ENCODE measurements around the gene KRT85. TPM values are rescaled to one million over a fixed set of nuclear protein-coding genes. Genes with fewer than 3 reads are reported as not detected.

Gene KRT85
- total RNA-seq, 2 donors from 2014 or later: not detected

GRCh38 chr12:52362118-52362726 lies 5.1 kb downstream of the KRT85 start:
- H3K9me3 ChIP-seq: no peaks in the 10 kb centered on the region
- ATAC-seq (ENCODE audit: insufficient number of reproducible peaks, low FRiP score, low read depth) (no peak), DNase-seq (ENCODE audit: low spot score) (no peak)
- H3K4me1 ChIP-seq (ENCODE audit: control insufficient read depth in 1 of 2, low read depth in 2 of 2): no peaks in the 10 kb centered on the region
- H3K27ac ChIP-seq: no peak overlapping the region
- H3K36me3 ChIP-seq: no peaks in the 10 kb centered on the region
- TF ChIP-seq, protein P1, sequence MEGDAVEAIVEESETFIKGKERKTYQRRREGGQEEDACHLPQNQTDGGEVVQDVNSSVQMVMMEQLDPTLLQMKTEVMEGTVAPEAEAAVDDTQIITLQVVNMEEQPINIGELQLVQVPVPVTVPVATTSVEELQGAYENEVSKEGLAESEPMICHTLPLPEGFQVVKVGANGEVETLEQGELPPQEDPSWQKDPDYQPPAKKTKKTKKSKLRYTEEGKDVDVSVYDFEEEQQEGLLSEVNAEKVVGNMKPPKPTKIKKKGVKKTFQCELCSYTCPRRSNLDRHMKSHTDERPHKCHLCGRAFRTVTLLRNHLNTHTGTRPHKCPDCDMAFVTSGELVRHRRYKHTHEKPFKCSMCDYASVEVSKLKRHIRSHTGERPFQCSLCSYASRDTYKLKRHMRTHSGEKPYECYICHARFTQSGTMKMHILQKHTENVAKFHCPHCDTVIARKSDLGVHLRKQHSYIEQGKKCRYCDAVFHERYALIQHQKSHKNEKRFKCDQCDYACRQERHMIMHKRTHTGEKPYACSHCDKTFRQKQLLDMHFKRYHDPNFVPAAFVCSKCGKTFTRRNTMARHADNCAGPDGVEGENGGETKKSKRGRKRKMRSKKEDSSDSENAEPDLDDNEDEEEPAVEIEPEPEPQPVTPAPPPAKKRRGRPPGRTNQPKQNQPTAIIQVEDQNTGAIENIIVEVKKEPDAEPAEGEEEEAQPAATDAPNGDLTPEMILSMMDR (IDR thresholded peaks at IDR 0.05): no peak
- no peak overlapping the region for H3K4me3 ChIP-seq
- H3K27me3 ChIP-seq (replicated peaks; ENCODE audit: insufficient read depth): no peaks in the 10 kb centered on the region

DNA sequence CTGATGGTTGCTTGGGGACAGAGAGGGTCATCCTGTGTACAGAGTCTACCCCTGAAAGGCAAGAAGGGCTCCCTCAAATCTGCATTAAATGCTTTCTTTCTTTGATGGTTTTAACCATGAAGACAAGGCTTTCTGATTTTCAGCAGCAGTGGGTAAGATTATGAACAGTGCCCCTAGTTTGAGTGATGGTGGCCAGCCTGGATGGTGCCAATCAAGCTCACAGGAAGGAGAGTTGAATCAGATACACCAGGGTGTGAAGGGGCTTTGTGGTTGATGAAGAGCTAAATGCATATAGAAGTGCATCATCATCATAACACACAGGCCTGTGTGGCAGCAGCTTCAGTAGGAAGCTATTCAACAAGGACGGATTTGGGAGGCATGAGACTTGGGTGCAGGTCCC lies 5.7 kb downstream of the KRT85 start:
- H3K36me3 ChIP-seq: no peaks in the 10 kb centered on the region
- no peaks in the 10 kb centered on the region for H3K4me1 ChIP-seq (ENCODE audit: control insufficient read depth in 1 of 2, low read depth in 2 of 2)
- DNase-seq (ENCODE audit: low spot score): no peak
- H3K9me3 ChIP-seq: no peaks in the 10 kb centered on the region
- H3K4me3 ChIP-seq: no peak overlapping the region
- H3K27me3 ChIP-seq (replicated peaks; ENCODE audit: insufficient read depth): no peaks in the 10 kb centered on the region
- H3K27ac ChIP-seq: no peak overlapping the region
- ATAC-seq (ENCODE audit: insufficient number of reproducible peaks, low FRiP score, low read depth): no peak
- TF ChIP-seq, protein P1 (IDR thresholded peaks at IDR 0.05): no peak

DNA sequence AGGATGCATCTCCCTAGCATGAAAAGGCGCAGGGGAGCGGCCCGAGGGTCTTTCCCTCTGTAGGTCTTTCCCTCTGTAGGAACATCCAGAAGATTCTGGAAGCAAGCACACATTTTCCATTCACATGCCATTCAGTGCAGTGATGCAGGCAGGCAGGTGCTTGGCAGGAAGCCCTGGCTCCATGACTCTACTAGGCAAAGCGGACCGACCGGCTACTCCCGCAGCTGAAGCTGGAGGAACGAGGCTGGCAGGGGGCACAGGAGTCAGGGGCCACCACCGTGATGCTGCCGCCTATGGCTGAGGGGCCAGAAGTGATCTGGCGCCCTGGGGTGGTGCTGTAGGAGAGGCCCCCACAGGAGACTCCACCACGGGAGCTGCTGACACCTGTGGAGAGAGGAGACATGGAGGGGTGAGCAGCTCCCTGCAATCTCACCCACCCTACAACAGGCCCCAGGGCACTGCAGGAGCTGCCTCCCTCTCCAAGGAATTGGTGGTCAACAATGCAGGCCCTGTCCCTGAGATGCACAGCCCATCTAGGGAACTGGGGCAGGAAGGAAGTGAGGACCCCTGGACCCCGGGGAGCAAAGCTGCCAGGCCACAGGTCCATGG lies 6.5 kb downstream of the KRT85 start:
- DNase-seq (ENCODE audit: low spot score) (no peak), ATAC-seq (ENCODE audit: insufficient number of reproducible peaks, low FRiP score, low read depth) (no peak)
- Histone ChIP-seq H3K27me3 (replicated peaks; ENCODE audit: insufficient read depth) (no peaks in the 10 kb centered on the region), H3K4me3 (no peak overlapping the region), H3K27ac (no peak overlapping the region), H3K9me3 (no peaks in the 10 kb centered on the region), H3K4me1 (ENCODE audit: control insufficient read depth in 1 of 2, low read depth in 2 of 2) (no peaks in the 10 kb centered on the region), H3K36me3 (no peaks in the 10 kb centered on the region)
- TF ChIP-seq, protein P1 (IDR thresholded peaks at IDR 0.05): no peak

DNA sequence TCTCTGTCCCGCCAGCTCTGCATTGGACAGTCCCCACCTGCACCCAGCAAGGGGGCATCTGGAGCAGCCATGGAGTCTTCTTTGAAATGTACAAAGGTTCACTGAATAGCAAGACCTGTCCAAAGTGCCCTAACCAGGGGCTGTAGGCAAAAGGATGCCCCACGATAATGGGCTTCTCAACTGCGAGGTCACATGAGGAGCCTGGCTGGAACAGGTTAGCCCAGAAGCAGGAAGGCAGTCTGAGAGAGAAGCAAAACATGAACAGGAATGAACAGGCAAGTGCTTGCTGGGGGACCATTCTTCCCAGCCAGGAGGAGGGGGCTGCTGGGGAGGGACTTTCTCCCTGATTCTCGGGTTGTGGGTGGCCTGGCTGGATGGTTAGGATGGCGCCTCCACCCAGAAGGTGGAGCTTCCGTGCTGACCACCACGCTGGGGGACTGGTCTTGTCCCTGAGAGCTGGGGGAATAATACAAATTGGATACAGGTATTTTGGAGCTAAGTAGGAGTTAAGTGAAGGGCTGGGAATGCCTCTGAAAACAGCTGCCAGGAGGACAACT lies 7.1 kb downstream of the KRT85 start:
- no peaks in the 10 kb centered on the region for H3K36me3 ChIP-seq
- no peak for ATAC-seq (ENCODE audit: insufficient number of reproducible peaks, low FRiP score, low read depth)
- H3K27me3 ChIP-seq (replicated peaks; ENCODE audit: insufficient read depth): no peaks in the 10 kb centered on the region
- H3K9me3 ChIP-seq: no peaks in the 10 kb centered on the region
- H3K4me1 ChIP-seq (ENCODE audit: control insufficient read depth in 1 of 2, low read depth in 2 of 2): no peaks in the 10 kb centered on the region
- DNase-seq (ENCODE audit: low spot score): no peak
- TF ChIP-seq, protein P1 (IDR thresholded peaks at IDR 0.05): no peak
- no peak overlapping the region for H3K27ac ChIP-seq
- H3K4me3 ChIP-seq: no peak overlapping the region

- H3K27ac ChIP-seq: no peak overlapping the region
- DNase-seq (ENCODE audit: low spot score) (no peak), ATAC-seq (ENCODE audit: insufficient number of reproducible peaks, low FRiP score, low read depth) (no peak)
- H3K4me3 ChIP-seq: no peak overlapping the region
- no peaks in the 10 kb centered on the region for H3K36me3 ChIP-seq
- H3K27me3 ChIP-seq (replicated peaks; ENCODE audit: insufficient read depth): no peaks in the 10 kb centered on the region
- H3K4me1 ChIP-seq (ENCODE audit: control insufficient read depth in 1 of 2, low read depth in 2 of 2): no peaks in the 10 kb centered on the region
- TF ChIP-seq, protein P1 (IDR thresholded peaks at IDR 0.05): no peak
- no peaks in the 10 kb centered on the region for H3K9me3 ChIP-seq
Measured at GRCh38 chr12:52359621-52360061, 7.6 kb downstream of the KRT85 start.

All from thoracic aorta (tissue), 2 donors.